Osteocyte (in vitro differentiated cells): ENCODE data around the gene EFCAB6. TPM values are rescaled to one million over a fixed set of nuclear protein-coding genes. Genes with fewer than 3 reads are reported as not detected.

Source experiments
- DNase-seq: peaks from one replicate; pipeline ENCODE4 v3.0.0; 2021; ENCODE audit warnings: mixed read lengths; ENCODE audit not compliant: unreplicated experiment; ENCODE audit errors: extremely low spot score
- H3K27ac Mint-ChIP-seq: one replicate; pipeline ENCODE4 v1.8.0; 2021; ENCODE audit warnings: mild to moderate bottlenecking, mixed read lengths; ENCODE audit not compliant: unreplicated experiment
- H3K27me3 Mint-ChIP-seq: one replicate; pipeline ENCODE4 v1.8.0; 2021; ENCODE audit warnings: mixed read lengths; ENCODE audit not compliant: unreplicated experiment
- H3K36me3 Mint-ChIP-seq: one replicate; pipeline ENCODE4 v1.8.0; 2021; ENCODE audit warnings: mixed read lengths; ENCODE audit not compliant: unreplicated experiment
- H3K4me1 Mint-ChIP-seq: one replicate; pipeline ENCODE4 v1.8.0; 2021; ENCODE audit warnings: mixed read lengths; ENCODE audit not compliant: unreplicated experiment
- H3K4me3 Mint-ChIP-seq: one replicate; pipeline ENCODE4 v1.8.0; 2021; ENCODE audit warnings: mild to moderate bottlenecking, moderate library complexity, mixed read lengths; ENCODE audit not compliant: unreplicated experiment
- H3K9me3 Mint-ChIP-seq: one replicate; pipeline ENCODE4 v1.8.0; 2021; ENCODE audit warnings: mixed read lengths; ENCODE audit not compliant: unreplicated experiment
- CTCF ChIP-seq: fragments of 200-600 bp; sonication (generic); IDR thresholded peaks from 2 replicates; pipeline ENCODE4 v1.5.0; 2021; ENCODE audit warnings: antibody characterized with exemption, mild to moderate bottlenecking, moderate library complexity
- total RNA-seq: library from RNA; stranded (reverse); gene quantifications from 2 replicates; pipeline ENCODE4 v1.2.1, GENCODE V29; 2021

Gene EFCAB6
- total RNA-seq, 1 donor from 2014 or later, result 1.4 TPM

DNA sequence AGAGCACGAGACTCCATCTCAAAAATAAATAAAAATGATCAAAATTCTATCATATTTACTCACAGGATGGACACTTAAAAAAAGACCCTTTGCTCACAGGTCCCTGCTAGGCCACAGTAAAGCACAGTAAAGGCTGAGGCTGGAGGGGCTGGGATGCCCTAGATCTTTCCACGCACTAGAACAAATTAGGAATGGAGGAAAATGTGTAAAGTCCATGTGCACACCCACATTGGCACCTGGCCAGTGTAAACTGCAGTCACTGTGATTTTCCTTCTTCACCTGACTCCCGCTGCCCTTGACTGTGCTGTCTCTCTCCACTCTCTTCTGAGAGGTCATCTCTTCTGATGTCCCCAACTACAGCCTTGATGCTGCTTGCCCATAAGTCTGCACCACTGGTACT is 195.5 kb downstream of the EFCAB6 start:
- no peaks in the 10 kb centered on the region for H3K4me1 Mint-ChIP-seq
- DNase-seq, result peak; percentile 34
- TF ChIP-seq CTCF, result no peak
- peaks cover 12% of the 10 kb centered on the region for H3K9me3 Mint-ChIP-seq
- H3K27ac Mint-ChIP-seq, result no peak overlapping the region
- H3K4me3 Mint-ChIP-seq, result no peak overlapping the region
- H3K36me3 Mint-ChIP-seq, result no peaks in the 10 kb centered on the region
- H3K27me3 Mint-ChIP-seq, result peaks cover 4% of the 10 kb centered on the region

- H3K4me3 Mint-ChIP-seq, result no peak overlapping the region
- H3K4me1 Mint-ChIP-seq, result no peaks in the 10 kb centered on the region
- peaks cover 2% of the 10 kb centered on the region for H3K27me3 Mint-ChIP-seq
- no peaks in the 10 kb centered on the region for H3K36me3 Mint-ChIP-seq
- H3K9me3 Mint-ChIP-seq, result no peaks in the 10 kb centered on the region
- no peak for DNase-seq
- no peak overlapping the region for H3K27ac Mint-ChIP-seq
- TF ChIP-seq CTCF, result no peak
These were observed 211.8 kb downstream of the EFCAB6 start for GRCh38 chr22:43600265-43600664.

DNA sequence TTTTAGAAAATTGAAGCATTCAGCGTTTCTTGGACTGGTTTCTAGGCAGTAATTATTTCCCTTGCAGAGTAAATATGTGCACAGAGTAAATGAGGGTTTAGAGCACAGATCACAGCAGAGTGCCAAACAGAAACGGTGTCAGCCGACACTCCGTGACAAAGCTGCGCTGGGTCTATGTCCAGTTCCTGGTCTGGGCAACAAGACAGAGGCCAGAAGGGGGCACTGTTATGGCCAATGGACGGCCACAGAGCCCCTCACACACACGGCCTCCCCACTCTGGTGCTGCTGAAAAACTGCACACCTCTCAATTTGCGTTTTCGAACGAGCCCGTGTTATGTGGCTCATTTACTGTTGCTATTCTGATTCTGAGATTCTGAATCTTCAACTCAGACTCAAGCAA is 219.6 kb downstream of the EFCAB6 start:
- DNase-seq, result no peak

GRCh38 chr22:43591380-43591779 is 220.7 kb downstream of the EFCAB6 start:
- no peak for TF ChIP-seq CTCF
- no peaks in the 10 kb centered on the region for H3K4me1 Mint-ChIP-seq
- H3K9me3 Mint-ChIP-seq, result peaks cover 19% of the 10 kb centered on the region
- DNase-seq, result no peak
- H3K27ac Mint-ChIP-seq, result no peak overlapping the region
- no peak overlapping the region for H3K4me3 Mint-ChIP-seq
- peaks cover 12% of the 10 kb centered on the region for H3K27me3 Mint-ChIP-seq
- H3K36me3 Mint-ChIP-seq, result no peaks in the 10 kb centered on the region

More for the DNA sequence above, 219.6 kb downstream of the EFCAB6 start:
- Mint-ChIP-seq H3K4me1 (no peaks in the 10 kb centered on the region), H3K9me3 (peaks cover 19% of the 10 kb centered on the region), H3K36me3 (no peaks in the 10 kb centered on the region), H3K27me3 (peaks cover 14% of the 10 kb centered on the region), H3K27ac (no peak overlapping the region), H3K4me3 (no peak overlapping the region)
- no peak for TF ChIP-seq CTCF

- no peak for DNase-seq
- no peaks in the 10 kb centered on the region for H3K27me3 Mint-ChIP-seq
- H3K9me3 Mint-ChIP-seq, result peaks cover 31% of the 10 kb centered on the region
- no peaks in the 10 kb centered on the region for H3K36me3 Mint-ChIP-seq
- no peak overlapping the region for H3K27ac Mint-ChIP-seq
- TF ChIP-seq CTCF, result no peak
- no peak overlapping the region for H3K4me3 Mint-ChIP-seq
- no peaks in the 10 kb centered on the region for H3K4me1 Mint-ChIP-seq
These were observed 224.5 kb downstream of the EFCAB6 start for GRCh38 chr22:43587574-43587973.
